Right renal cortex interstitium (tissue), 3 donors: ENCODE data around the gene CHEK1. TPM values are rescaled to one million over a fixed set of nuclear protein-coding genes. Genes with fewer than 3 reads are reported as not detected.

Source experiments
- DNase-seq, 3 donors: peaks; one replicate each; pipeline ENCODE4 v3.0.0-alpha.2; 2013; ENCODE audit warnings: low read depth in 3 of 3, low spot score in 2 of 3
- polyA plus RNA-seq, 3 donors: library from polyadenylated mRNA; unstranded; fragments of 120-200 nt; gene quantifications; one replicate each; pipeline ENCODE4 v1.2.1, GENCODE V29; 2013; ENCODE audit not compliant: insufficient read length in 3 of 3

Gene CHEK1
- polyA plus RNA-seq, 3 donors, result 30.1 to 36.2 (median 31.8) TPM

DNA sequence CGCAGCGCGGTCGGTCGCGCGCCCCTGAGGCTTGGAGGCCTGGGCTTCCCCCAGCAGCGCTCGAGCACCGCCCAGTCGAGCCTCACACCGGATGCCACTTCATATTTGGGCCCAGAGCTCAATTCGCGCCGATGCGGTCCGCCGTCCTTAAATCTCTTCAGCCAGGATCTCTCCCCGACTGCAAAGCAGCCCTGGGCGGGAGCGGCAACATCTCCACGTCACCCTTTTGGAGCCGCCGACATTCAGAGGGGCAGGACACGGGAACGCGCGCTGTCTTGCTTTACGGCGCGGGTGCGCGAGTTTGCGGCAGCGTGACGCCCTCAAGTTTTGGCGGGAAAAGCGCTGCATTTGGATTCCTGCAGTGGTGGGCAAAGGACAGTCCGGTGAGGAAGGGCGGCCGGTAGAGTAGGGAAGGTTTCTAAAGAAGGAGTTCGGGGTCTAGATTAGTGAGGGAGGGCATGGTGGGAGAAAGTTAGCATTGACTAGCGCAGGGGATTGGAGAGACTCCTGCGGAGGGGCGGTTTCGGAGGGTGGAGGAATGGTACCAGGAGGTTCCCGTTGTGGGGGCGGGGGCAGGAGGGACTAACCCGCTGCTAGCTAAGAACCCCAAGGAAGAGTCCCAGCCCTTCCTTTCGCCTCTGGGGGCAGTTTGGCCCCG, 796 bp downstream of the CHEK1 start:
- peak; percentile 89 to 90 (median 89) for DNase-seq

DNA sequence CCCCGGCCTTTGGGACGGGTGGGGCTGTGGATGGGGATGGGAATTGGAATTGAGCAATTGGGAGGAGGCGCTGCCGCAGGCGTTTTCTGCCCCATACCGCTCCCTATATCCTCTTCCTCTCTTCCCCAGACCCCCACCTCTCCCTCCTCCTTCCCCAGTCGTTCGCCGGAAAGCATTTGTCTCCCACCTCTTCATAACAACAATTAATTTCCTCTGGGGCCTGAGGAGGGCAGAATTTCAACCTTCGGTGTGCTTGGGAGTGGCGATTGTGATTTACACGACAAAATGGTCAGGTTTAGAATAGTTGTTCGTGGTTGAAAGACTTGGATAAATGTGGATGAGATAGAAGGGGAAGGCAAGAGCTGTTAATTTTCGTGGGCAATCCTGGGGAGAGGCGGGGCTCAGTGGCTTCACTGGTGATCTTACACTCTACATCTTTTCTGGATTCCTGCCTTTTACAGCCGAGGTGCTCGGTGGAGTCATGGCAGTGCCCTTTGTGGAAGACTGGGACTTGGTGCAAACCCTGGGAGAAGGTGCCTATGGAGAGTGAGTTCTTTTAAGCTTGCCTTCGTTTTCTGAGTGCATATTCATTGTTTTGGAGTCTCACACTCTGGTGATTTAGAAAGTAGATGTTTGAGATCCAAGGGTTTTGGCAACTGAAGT, 1.5 kb downstream of the CHEK1 start:
- peak; percentile 39 to 41 (median 41) for DNase-seq

- DNase-seq, result no peak
Measured at GRCh38 chr11:125627236-125627910, 2.4 kb downstream of the CHEK1 start.

- no peak for DNase-seq
Measured at GRCh38 chr11:125637840-125638239, 12.9 kb downstream of the CHEK1 start.

- no peak for DNase-seq
Measured at GRCh38 chr11:125638315-125638714, 13.4 kb downstream of the CHEK1 start.

- no peak for DNase-seq
Measured at GRCh38 chr11:125645871-125646270, 20.9 kb downstream of the CHEK1 start.

GRCh38 chr11:125649465-125650166, 24.7 kb downstream of the CHEK1 start:
- no peak for DNase-seq

DNA sequence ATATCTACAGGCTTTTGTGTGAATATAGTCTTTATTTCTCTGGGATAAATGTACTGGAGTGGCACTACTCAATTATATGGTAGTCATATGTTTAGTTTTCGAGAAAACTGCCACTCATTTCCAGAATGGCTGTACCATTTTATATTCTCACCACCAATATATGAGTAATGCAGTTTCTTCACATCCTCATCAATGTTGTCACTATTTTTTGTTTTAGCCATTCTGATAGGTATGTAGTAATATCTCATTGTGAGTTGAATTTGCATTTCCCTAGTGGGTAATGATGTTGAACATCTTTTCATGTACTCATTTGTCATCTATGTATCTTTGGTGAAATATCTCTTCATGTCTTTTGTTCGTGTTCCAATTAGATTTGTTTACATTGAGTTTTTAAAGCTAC, 37.7 kb downstream of the CHEK1 start:
- DNase-seq, result no peak

GRCh38 chr11:125663910-125664309, 38.9 kb downstream of the CHEK1 start:
- DNase-seq, result no peak

GRCh38 chr11:125667151-125667550, 42.2 kb downstream of the CHEK1 start:
- no peak for DNase-seq

DNA sequence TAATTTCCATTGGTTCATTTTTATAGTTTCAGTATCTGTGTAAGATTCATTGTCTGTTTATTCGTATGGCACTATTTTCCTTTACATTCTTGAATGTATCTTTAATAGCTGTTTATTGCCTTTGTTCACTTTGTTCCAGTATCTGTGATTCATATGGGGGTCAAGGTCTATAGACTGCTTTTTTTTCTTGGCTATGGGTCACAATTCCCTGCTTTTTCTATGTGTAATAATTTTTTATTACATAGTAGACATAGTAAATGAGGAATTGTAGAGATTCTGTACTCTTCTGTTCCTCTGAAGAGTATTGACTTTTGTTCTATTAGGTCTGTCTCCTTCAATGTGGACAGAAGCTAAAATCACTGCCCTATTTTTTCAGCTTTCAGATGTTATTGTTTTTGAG, 45.2 kb downstream of the CHEK1 start:
- no peak for DNase-seq

GRCh38 chr11:125671561-125671960, 46.6 kb downstream of the CHEK1 start:
- DNase-seq, result no peak

DNA sequence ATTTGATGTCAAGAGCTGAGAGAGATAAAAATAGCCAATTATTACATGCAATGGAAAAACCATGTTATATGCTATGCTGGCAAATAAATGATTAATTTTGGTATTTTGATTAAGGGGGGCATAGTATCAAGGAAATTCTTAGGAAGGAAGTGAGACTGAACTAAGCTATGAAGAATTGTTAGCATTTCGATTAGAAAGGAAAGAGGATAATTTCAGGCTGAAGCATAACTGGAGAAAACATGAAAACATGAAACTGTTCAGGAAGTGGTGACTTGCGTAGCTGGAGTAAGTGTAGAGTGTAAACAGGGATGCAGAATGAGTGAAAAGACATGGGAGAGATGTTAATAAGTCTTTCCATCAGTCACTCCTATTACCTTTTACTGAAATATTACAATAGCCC, 49.2 kb downstream of the CHEK1 start:
- DNase-seq, result no peak

GRCh38 chr11:125675196-125675595, 50.2 kb downstream of the CHEK1 start:
- no peak for DNase-seq

GRCh38 chr11:125679397-125679796, 54.4 kb downstream of the CHEK1 start:
- no peak for DNase-seq

- DNase-seq, result no peak
Measured at GRCh38 chr11:125679837-125680236, 54.9 kb downstream of the CHEK1 start.

- no peak for DNase-seq
Measured at GRCh38 chr11:125680747-125681146, 55.8 kb downstream of the CHEK1 start, which contains the start of gene ACRV1. Gene ACRV1 (minus strand): TSS chr11:125680847. CDS start chr11:125680780, 67 bp downstream.

GRCh38 chr11:125685228-125685627, 60.3 kb downstream of the CHEK1 start:
- DNase-seq, result no peak

DNA sequence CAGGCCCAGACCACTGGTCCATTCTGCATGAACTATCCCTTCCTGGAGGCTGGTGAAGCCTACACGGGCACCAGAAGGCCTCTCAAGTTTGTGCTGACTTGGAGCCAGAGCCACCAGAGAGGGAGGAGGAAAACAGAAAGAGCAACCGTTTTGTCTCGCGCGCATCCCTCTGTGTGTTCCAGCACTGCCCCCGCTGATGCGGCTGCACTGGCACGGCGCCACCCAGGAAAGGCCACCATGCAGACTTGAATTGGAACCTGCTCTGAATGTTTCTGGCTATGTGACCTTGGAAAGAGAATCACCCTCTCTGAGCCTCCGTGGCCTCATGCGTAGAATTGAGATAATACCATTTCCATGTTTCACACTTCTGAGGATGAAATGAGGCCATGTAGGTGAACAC, 63.1 kb downstream of the CHEK1 start:
- DNase-seq, result no peak

- no peak for DNase-seq
Measured at GRCh38 chr11:125688632-125689031, 63.7 kb downstream of the CHEK1 start.

- DNase-seq, result no peak
Measured at GRCh38 chr11:125689274-125689859, 64.4 kb downstream of the CHEK1 start.
